GM12878 (cell line): Measurements from ENCODE around the gene SLC39A5. TPM values are rescaled to one million over a fixed set of nuclear protein-coding genes. Genes with fewer than 3 reads are reported as not detected.
A peak's percentile ranks its signal among the peaks of the same experiment; 100 is the strongest.

Experiments
- ATAC-seq: fragments of 200-7000 bp; cut with Tn5 transposase; 3 replicates; pipeline ENCODE4 v1.9.1; 2020; ENCODE audit warnings: mild to moderate bottlenecking, moderate library complexity
- BruUV-seq: library from RNA; stranded (reverse); fragments of 400-500 nt; replicated peaks from 2 replicates; lab custom pipeline; 2021; lab: Mats Ljungman, UMichigan
- CTCF ChIA-PET: fragments of 300-600 bp; sonication (Branson Sonifier 250); formaldehyde crosslinking; extraction: SDS; loops from one replicate; lab custom pipeline; 2021; ENCODE audit warnings: inconsistent platforms; lab: Yijun Ruan, JAX
- POLR2A ChIA-PET: fragments of 350-600 bp; formaldehyde crosslinking; extraction: SDS; loops from one replicate; lab custom pipeline; 2021; ENCODE audit warnings: inconsistent platforms; lab: Charles Lee
- RAD21 ChIA-PET: fragments of 300-600 bp; sonication (Branson Sonifier 250); formaldehyde crosslinking; loops from one replicate; lab custom pipeline; 2023; ENCODE audit warnings: antibody characterized with exemption; ENCODE audit not compliant: unreplicated experiment; lab: Charles Lee
- SMC1A ChIA-PET: fragments of 300-600 bp; sonication (Branson Sonifier 250); formaldehyde crosslinking; loops from one replicate; lab custom pipeline; 2023; ENCODE audit not compliant: unreplicated experiment, uncharacterized antibody; lab: Charles Lee
- DNase-seq: peaks from one replicate; pipeline ENCODE4 v3.0.0-alpha.2; 2011; ENCODE audit warnings: low read depth, low spot score
- FAIRE-seq: peaks from 3 replicates; lab custom pipeline; 2011; peaks lifted over from hg19 to GRCh38; lab: Jason Lieb, UNC
- H2AFZ ChIP-seq: 2 replicates; pipeline ENCODE4 v1.6.0; 2011; ENCODE audit warnings: low read depth, low read length, control low read depth; ENCODE audit not compliant: control insufficient read depth
- H3K27ac ChIP-seq: 2 replicates; pipeline ENCODE4 v1.5.1; 2011; ENCODE audit warnings: control low read depth; ENCODE audit not compliant: control insufficient read depth, insufficient read depth
- H3K27me3 ChIP-seq, 2 experiments: replicated peaks in 1 of 2; 2 replicates each; pipeline versions ENCODE4 v1.6.0 to v1.6.1; 2011; ENCODE audit warnings: low read length in 1 of 2; ENCODE audit not compliant: control insufficient read depth in 2 of 2, insufficient read depth in 2 of 2
- H3K36me3 ChIP-seq, 2 experiments: 2 replicates each; pipeline ENCODE4 v1.5.1; 2011; ENCODE audit warnings: low read length in 1 of 2; ENCODE audit not compliant: control insufficient read depth in 2 of 2, insufficient read depth in 2 of 2
- H3K4me1 ChIP-seq: 2 replicates; pipeline ENCODE4 v1.6.1; 2011; ENCODE audit warnings: mild to moderate bottlenecking, low read length, moderate library complexity, mixed read lengths; ENCODE audit not compliant: control insufficient read depth, insufficient read depth
- H3K4me2 ChIP-seq: 2 replicates; pipeline ENCODE4 v1.6.0; 2011; ENCODE audit warnings: control low read depth; ENCODE audit not compliant: control insufficient read depth, insufficient read depth
- H3K4me3 ChIP-seq: fragments of 200-600 bp; sonication (generic); 2 replicates; pipeline ENCODE4 v1.5.1; 2016
- H3K79me2 ChIP-seq: 2 replicates; pipeline ENCODE4 v1.6.0; 2011; ENCODE audit warnings: low read length; ENCODE audit not compliant: control insufficient read depth, insufficient read depth
- H3K9ac ChIP-seq: 2 replicates; pipeline ENCODE4 v1.8.0; 2011; ENCODE audit warnings: low read length, control low read depth, mixed read lengths; ENCODE audit not compliant: control insufficient read depth, insufficient read depth
- H3K9me3 ChIP-seq: replicated peaks from 3 replicates; pipeline ENCODE4 v1.5.1; 2011; ENCODE audit warnings: mild to moderate bottlenecking, low read length; ENCODE audit not compliant: control insufficient read depth, insufficient read depth
- H4K20me1 ChIP-seq: 2 replicates; pipeline ENCODE4 v1.6.0; 2011; ENCODE audit not compliant: control insufficient read depth, insufficient read depth
- ESRRA ChIP-seq: IDR thresholded peaks from 2 replicates; pipeline ENCODE4 v1.6.1; 2012; ENCODE audit warnings: mild to moderate bottlenecking, low read length, improper control_type of control experiment
- IKZF1 ChIP-seq: fragments of 450-650 bp; conservative IDR thresholded peaks from 2 replicates; pipeline ENCODE4 v1.6.1; 2017; ENCODE audit warnings: antibody characterized with exemption, mild to moderate bottlenecking
- IKZF2 ChIP-seq, 2 experiments: fragments of 450-650 bp; IDR thresholded peaks; 2 replicates each; pipeline ENCODE4 v1.6.1; 2017; ENCODE audit warnings: mild to moderate bottlenecking in 2 of 2, moderate library complexity in 2 of 2
- MTA2 ChIP-seq: fragments of 450-650 bp; IDR thresholded peaks from 2 replicates; pipeline ENCODE4 v1.6.1; 2016; ENCODE audit warnings: low read depth, mild to moderate bottlenecking, moderate library complexity
- NFYA ChIP-seq: IDR thresholded peaks from 2 replicates; pipeline ENCODE4 v1.6.1; 2011; ENCODE audit warnings: low read depth, mild to moderate bottlenecking, low read length, improper control_type of control experiment, borderline replicate concordance
- POU2F2 ChIP-seq: IDR thresholded peaks from 3 replicates; pipeline ENCODE4 v1.6.1; 2011; ENCODE audit warnings: low read depth, mild to moderate bottlenecking, low read length, borderline replicate concordance
- RAD21 ChIP-seq: IDR thresholded peaks from 2 replicates; pipeline ENCODE4 v1.6.1; 2011; ENCODE audit warnings: mild to moderate bottlenecking, low read depth, low read length, moderate library complexity; ENCODE audit not compliant: insufficient read depth
- SMC3 ChIP-seq: IDR thresholded peaks from 2 replicates; pipeline ENCODE4 v1.6.1; 2011; ENCODE audit warnings: low read length, improper control_type of control experiment, borderline replicate concordance
- TBL1XR1 ChIP-seq: IDR thresholded peaks from 2 replicates; pipeline ENCODE4 v1.6.1; 2012; ENCODE audit warnings: low read depth, low read length, improper control_type of control experiment
- YY1 ChIP-seq: IDR thresholded peaks from 2 replicates; pipeline ENCODE4 v1.6.1; 2011; ENCODE audit warnings: low read depth, mild to moderate bottlenecking, low read length
- WGBS: methylation state at CpG from one replicate; pipeline ENCODE4 v1.1.6; 2016; ENCODE audit warnings: low lambda C conversion rate; ENCODE audit not compliant: insufficient replicate concordance, insufficient coverage; ENCODE audit errors: missing lambda C conversion rate; 5-methylcytosine and 5-hydroxymethylcytosine counted together
- in situ Hi-C: fragments of 300-500 bp; cut with MboI; formaldehyde crosslinking; loops from 9 replicates; pipeline ENCODE4 v1.14.3; 2018; ENCODE audit warnings: mixed read lengths
- intact Hi-C: fragments of 100-400 bp; cut with micrococcal nuclease; formaldehyde crosslinking; loops from one replicate; pipeline ENCODE4 v1.14.2; 2022; ENCODE audit not compliant: unreplicated experiment
- polyA plus RNA-seq, 11 experiments: library from polyadenylated mRNA; depleted of rRNA in 4 of 11; unstranded in 6 of 11; stranded (reverse) in 5 of 11; fragments of >200 nt; fragmentation: Nextera tagmentation in 4 of 11; fragmentation: Illumina TruSeq in 1 of 11; extraction: Ambion mirVana in 4 of 11; extraction: Trizol in 1 of 11; gene quantifications; 1 replicate in 1 of 11; 2 replicates in 10 of 11; pipeline versions ENCODE4 v1.2.1 to v1.2.3, GENCODE V29; 2011 to 2016; ENCODE audit warnings: inconsistent platforms in 2 of 11, missing spikeins in 2 of 11, low read depth in 1 of 11
- total RNA-seq, 4 experiments: library from RNA; depleted of rRNA in 3 of 4; stranded (reverse); fragments of >200 nt in 3 of 4; fragmentation: Illumina TruSeq in 1 of 4; extraction: Trizol in 1 of 4; gene quantifications; 2 replicates each; pipeline versions ENCODE4 v1.2.1 to v1.2.3, GENCODE V29; 2013 to 2021
- TF ChIP-seq, protein P1 (sequence below): IDR thresholded peaks from 2 replicates; pipeline ENCODE4 v1.6.1; 2011; ENCODE audit warnings: mild to moderate bottlenecking, low read depth, low read length, moderate library complexity; ENCODE audit not compliant: insufficient replicate concordance
- TF ChIP-seq, protein P2 (sequence below): IDR thresholded peaks from 2 replicates; pipeline ENCODE4 v1.6.1; 2012; ENCODE audit warnings: improper control_type of control experiment, low read depth, low read length; ENCODE audit not compliant: insufficient replicate concordance

SLC39A5 gene
- total and polyA plus RNA-seq, 10 of the 15 experiments (the other 5 are each of a cell fraction or from before 2014, with no cell fraction given): 0.15 to 0.56 (median 0.15) TPM; not detected in 7

DNA sequence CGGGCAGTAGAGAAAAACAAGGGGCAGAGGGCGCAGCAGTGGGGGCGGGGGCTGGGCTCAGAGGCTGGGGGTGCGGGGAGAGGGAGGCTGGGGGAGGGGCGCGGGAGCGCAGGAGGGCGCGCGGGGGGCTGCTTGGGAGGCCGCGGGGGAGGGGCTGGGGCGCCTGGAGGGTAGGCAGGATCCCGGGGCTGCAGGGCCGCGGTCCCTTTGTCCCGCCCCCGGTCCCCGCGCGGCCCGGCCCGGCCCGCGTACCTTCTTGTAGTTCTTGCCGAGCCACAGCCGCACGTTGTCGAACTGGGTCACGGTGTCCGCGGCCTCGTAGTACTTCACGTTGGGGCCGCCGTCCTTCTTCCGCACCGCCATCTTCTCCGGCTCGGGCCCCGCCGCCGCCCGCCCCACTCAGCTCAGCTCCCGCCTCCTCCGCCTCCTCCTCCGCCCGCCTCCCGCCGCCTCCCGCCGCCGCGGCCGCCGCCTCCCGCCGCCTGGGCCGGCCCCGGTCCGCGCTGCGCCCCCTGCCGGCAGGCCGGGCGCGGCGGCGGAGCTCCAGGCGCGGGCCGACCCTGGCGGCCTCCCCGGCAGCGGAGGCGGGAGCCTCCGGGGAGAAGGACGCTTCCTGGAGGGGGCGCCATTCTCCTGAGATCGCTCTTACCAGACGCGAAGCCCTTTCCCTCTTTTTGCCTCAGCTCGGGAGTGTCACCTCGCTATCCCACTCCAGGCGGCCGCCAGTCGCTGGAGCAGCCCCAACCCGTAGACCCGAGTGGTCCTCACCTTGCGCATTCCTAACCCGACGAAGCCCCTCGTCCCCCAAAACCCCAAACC lies 40.5 kb upstream of the SLC39A5 start, which contains the start of gene SMARCC2:
TSS of gene SMARCC2 (minus strand) at position 385 of the 819 bp plus-strand sequence. CDS start at position 363, 22 bp downstream.
- in situ Hi-C loops: loop anchor here (5.0 kb wide), 1 partner anchor 57 kb away; no protein-coding TSS in a partner anchor
- peak in 1 of 2 experiments; percentile 72; a peak in 2 of 4 replicates for TF ChIP-seq IKZF2 (IDR thresholded peaks at IDR 0.05)
- 0 out of 2 replicates have a peak, but pooled peaks have one; percentile 39 for TF ChIP-seq TBL1XR1
- TF ChIP-seq, protein P1, sequence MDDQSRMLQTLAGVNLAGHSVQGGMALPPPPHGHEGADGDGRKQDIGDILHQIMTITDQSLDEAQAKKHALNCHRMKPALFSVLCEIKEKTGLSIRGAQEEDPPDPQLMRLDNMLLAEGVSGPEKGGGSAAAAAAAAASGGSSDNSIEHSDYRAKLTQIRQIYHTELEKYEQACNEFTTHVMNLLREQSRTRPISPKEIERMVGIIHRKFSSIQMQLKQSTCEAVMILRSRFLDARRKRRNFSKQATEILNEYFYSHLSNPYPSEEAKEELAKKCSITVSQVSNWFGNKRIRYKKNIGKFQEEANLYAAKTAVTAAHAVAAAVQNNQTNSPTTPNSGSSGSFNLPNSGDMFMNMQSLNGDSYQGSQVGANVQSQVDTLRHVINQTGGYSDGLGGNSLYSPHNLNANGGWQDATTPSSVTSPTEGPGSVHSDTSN: no peak
- TF ChIP-seq, protein P2, sequence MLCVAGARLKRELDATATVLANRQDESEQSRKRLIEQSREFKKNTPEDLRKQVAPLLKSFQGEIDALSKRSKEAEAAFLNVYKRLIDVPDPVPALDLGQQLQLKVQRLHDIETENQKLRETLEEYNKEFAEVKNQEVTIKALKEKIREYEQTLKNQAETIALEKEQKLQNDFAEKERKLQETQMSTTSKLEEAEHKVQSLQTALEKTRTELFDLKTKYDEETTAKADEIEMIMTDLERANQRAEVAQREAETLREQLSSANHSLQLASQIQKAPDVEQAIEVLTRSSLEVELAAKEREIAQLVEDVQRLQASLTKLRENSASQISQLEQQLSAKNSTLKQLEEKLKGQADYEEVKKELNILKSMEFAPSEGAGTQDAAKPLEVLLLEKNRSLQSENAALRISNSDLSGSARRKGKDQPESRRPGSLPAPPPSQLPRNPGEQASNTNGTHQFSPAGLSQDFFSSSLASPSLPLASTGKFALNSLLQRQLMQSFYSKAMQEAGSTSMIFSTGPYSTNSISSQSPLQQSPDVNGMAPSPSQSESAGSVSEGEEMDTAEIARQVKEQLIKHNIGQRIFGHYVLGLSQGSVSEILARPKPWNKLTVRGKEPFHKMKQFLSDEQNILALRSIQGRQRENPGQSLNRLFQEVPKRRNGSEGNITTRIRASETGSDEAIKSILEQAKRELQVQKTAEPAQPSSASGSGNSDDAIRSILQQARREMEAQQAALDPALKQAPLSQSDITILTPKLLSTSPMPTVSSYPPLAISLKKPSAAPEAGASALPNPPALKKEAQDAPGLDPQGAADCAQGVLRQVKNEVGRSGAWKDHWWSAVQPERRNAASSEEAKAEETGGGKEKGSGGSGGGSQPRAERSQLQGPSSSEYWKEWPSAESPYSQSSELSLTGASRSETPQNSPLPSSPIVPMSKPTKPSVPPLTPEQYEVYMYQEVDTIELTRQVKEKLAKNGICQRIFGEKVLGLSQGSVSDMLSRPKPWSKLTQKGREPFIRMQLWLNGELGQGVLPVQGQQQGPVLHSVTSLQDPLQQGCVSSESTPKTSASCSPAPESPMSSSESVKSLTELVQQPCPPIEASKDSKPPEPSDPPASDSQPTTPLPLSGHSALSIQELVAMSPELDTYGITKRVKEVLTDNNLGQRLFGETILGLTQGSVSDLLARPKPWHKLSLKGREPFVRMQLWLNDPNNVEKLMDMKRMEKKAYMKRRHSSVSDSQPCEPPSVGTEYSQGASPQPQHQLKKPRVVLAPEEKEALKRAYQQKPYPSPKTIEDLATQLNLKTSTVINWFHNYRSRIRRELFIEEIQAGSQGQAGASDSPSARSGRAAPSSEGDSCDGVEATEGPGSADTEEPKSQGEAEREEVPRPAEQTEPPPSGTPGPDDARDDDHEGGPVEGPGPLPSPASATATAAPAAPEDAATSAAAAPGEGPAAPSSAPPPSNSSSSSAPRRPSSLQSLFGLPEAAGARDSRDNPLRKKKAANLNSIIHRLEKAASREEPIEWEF: no peak
- peak; percentile 39; the same call in 1 of the 2 replicates for TF ChIP-seq SMC3
- no peak for TF ChIP-seq NFYA
- no peak for TF ChIP-seq POU2F2
- no peak for TF ChIP-seq MTA2
- TF ChIP-seq IKZF1: peak; percentile 80; the same call in 1 of the 2 replicates
- TF ChIP-seq ESRRA: no peak
- peak; percentile 90 for TF ChIP-seq YY1
- TF ChIP-seq RAD21: peak; percentile 46

More for the DNA sequence above, 40.5 kb upstream of the SLC39A5 start, which contains the start of gene SMARCC2:
- WGBS: 0% methylated on average over 21 of the region's 93 CpGs
- FAIRE-seq: no peak
- H3K4me2 ChIP-seq: peak within 1 kb of the TSS; percentile 99
- CTCF ChIA-PET: interaction anchor here (0.6 to 8.9 kb wide), 43 partner anchors 12 to 460 kb away, joined by 3 to 129 read pairs (median 4); partner anchors contain the start of genes ANKRD52, CD63, ESYT1 and MYL6
- peak within 1 kb of the TSS; percentile 98 for H3K4me3 ChIP-seq
- peak within 1 kb of the TSS; percentile 93 for H3K9ac ChIP-seq
- peaks cover 0 to 2% of the 10 kb centered on the region in 2 experiments; a peak in 3 of 4 replicates for H3K36me3 ChIP-seq
- intact Hi-C loops: loop anchor here (1.0 to 10.0 kb wide), 3 partner anchors 31 to 455 kb away; partner anchors contain the start of gene MYL6
- no TSS peak for BruUV-seq
- peak within 1 kb of the TSS; percentile 96 for H2AFZ ChIP-seq
- 0 out of 2 replicates have a peak, but pooled peaks cover 4% of the 10 kb centered on the region for H3K4me1 ChIP-seq
- peak; percentile 81 for ATAC-seq
- no peaks in the 10 kb centered on the region for H3K9me3 ChIP-seq
- no peaks in the 10 kb centered on the region for H3K27me3 ChIP-seq
- RAD21 ChIA-PET: interaction anchor here (0.6 to 4.6 kb wide), 25 partner anchors 14 to 451 kb away, joined by 3 to 98 read pairs (median 5); partner anchors contain the start of genes ANKRD52, CNPY2, COQ10A and ESYT1
- POLR2A ChIA-PET: interaction anchor here (0.6 to 7.7 kb wide), 16 partner anchors 30 to 414 kb away, joined by 3 to 68 read pairs (median 6); partner anchors contain the start of genes ANKRD52, ESYT1, MYL6 and PA2G4
- peaks cover 27% of the 10 kb centered on the region for H3K79me2 ChIP-seq
- SMC1A ChIA-PET: interaction anchor here (0.9 to 6.2 kb wide), 18 partner anchors 12 to 1691 kb away, joined by 3 to 68 read pairs (median 4); partner anchors contain the start of genes ESYT1, PA2G4, RNF41 and ZC3H10
- H3K27ac ChIP-seq: peak within 1 kb of the TSS; percentile 91
- DNase-seq: peak; percentile 26
- no peaks in the 10 kb centered on the region; the same call in 1 of the 2 replicates for H4K20me1 ChIP-seq
